ENCODE results near the gene CLEC4E.
"Not testable (repeated sequence)": the region's sequence is repeated elsewhere in the genome, so short reads cannot be mapped to it uniquely, and the experiment has no call there.

The CLEC4E gene

GRCh38 chr12:8532045-8532444 lies 8.7 kb downstream of the CLEC4E start:
- FAIRE-seq, result no peak

GRCh38 chr12:8527250-8528130 lies 13.2 kb downstream of the CLEC4E start:
- FAIRE-seq, result no peak

- FAIRE-seq, result no peak
Measured at GRCh38 chr12:8519171-8519570, 21.5 kb downstream of the CLEC4E start.

GRCh38 chr12:8517971-8518370 lies 22.7 kb downstream of the CLEC4E start:
- FAIRE-seq, result no peak

GRCh38 chr12:8513256-8513655 lies 27.4 kb downstream of the CLEC4E start, which contains the start of gene CLEC4D:
TSS of gene CLEC4D (plus strand) at chr12:8513503. CDS start at chr12:8513733, 230 bp downstream.
- no peak for FAIRE-seq

- no peak for FAIRE-seq
Measured at GRCh38 chr12:8508910-8509841, 31.5 kb downstream of the CLEC4E start.

- no peak for FAIRE-seq
Measured at GRCh38 chr12:8508223-8508622, 32.5 kb downstream of the CLEC4E start.

GRCh38 chr12:8507596-8507995 lies 33.1 kb downstream of the CLEC4E start:
- FAIRE-seq, result no peak

GRCh38 chr12:8504351-8504750 lies 36.4 kb downstream of the CLEC4E start:
- FAIRE-seq, result no peak

- no peak for FAIRE-seq
Measured at GRCh38 chr12:8501720-8502119, 39.0 kb downstream of the CLEC4E start.

GRCh38 chr12:8499616-8500015 lies 41.1 kb downstream of the CLEC4E start:
- no peak for FAIRE-seq

- FAIRE-seq, result not testable (repeated sequence)
Measured at GRCh38 chr12:8496074-8496473, 44.6 kb downstream of the CLEC4E start.

- not testable (repeated sequence) for FAIRE-seq
Measured at GRCh38 chr12:8495671-8496070, 45.0 kb downstream of the CLEC4E start.

GRCh38 chr12:8493084-8493483 lies 47.6 kb downstream of the CLEC4E start:
- FAIRE-seq, result no peak

- FAIRE-seq, result no peak
Measured at GRCh38 chr12:8491646-8492530, 48.8 kb downstream of the CLEC4E start.
